ENCODE measurements around the gene CCDC192.

DNA sequence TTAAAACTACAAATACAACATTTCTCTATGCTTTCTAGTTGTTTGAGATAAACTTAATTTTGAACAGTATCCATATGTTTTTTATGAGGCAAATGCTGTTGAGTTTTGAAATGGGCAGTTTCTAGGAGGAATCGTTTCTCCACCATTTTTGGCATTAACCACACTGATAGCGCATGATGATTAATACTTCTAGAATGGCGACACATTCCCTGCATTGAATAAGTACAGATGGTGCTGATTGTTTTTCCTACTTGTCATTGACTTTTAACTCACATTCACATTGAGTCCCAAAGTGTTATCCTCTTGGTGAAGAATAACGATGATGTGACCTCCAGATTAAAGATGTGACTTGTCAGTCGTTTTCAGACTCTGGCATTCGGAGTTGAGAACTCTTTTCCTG, 6.5 kb upstream of the CCDC192 start:
- TF ChIP-seq TOX (CRISPR knock-in tag; IDR thresholded peaks at IDR 0.05; ENCODE audit: borderline replicate concordance) (no peak), TCF4 (CRISPR knock-in tag; IDR thresholded peaks at IDR 0.05; ENCODE audit: borderline replicate concordance) (no peak), ISL1 (CRISPR knock-in tag; IDR thresholded peaks at IDR 0.05) (no peak), BACH2 (CRISPR knock-in tag; IDR thresholded peaks at IDR 0.05; ENCODE audit: borderline replicate concordance) (no peak), SNAI2 (CRISPR knock-in tag; IDR thresholded peaks at IDR 0.05) (no peak), CSDC2 (CRISPR knock-in tag; IDR thresholded peaks at IDR 0.05) (no peak), ARNTL (CRISPR knock-in tag; IDR thresholded peaks at IDR 0.05; ENCODE audit: borderline replicate concordance, low read depth) (no peak), PPARA (CRISPR knock-in tag; IDR thresholded peaks at IDR 0.05; ENCODE audit: borderline replicate concordance) (no peak), OSR1 (CRISPR knock-in tag; IDR thresholded peaks at IDR 0.05) (no peak)
- TF ChIP-seq, protein P1, sequence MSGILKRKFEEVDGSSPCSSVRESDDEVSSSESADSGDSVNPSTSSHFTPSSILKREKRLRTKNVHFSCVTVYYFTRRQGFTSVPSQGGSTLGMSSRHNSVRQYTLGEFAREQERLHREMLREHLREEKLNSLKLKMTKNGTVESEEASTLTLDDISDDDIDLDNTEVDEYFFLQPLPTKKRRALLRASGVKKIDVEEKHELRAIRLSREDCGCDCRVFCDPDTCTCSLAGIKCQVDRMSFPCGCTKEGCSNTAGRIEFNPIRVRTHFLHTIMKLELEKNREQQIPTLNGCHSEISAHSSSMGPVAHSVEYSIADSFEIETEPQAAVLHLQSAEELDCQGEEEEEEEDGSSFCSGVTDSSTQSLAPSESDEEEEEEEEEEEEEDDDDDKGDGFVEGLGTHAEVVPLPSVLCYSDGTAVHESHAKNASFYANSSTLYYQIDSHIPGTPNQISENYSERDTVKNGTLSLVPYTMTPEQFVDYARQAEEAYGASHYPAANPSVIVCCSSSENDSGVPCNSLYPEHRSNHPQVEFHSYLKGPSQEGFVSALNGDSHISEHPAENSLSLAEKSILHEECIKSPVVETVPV (CRISPR knock-in tag; IDR thresholded peaks at IDR 0.05): no peak

All from SK-N-SH treated with all-trans-retinoic acid at 6 μM for 48 hours (cell line).